GM23248 (cell line): ENCODE data around the gene FAM227B. TPM values are rescaled to one million over a fixed set of nuclear protein-coding genes. Genes with fewer than 3 reads are reported as not detected.
"Not testable (repeated sequence)": the region's sequence is repeated elsewhere in the genome, so short reads cannot be mapped to it uniquely, and the experiment has no call there.

Source experiments
- DNase-seq: peaks from one replicate; pipeline ENCODE4 v3.0.0-alpha.2; 2015
- H2AFZ ChIP-seq: fragments of 200-600 bp; sonication (generic); 2 replicates; pipeline ENCODE4 v1.6.1; 2016; ENCODE audit warnings: antibody characterized with exemption
- H3F3A ChIP-seq: fragments of 200-600 bp; sonication (generic); 2 replicates; pipeline ENCODE4 v1.6.1; 2016; ENCODE audit warnings: mild to moderate bottlenecking, antibody characterized with exemption, mixed run types; ENCODE audit not compliant: insufficient read depth
- H3K27ac ChIP-seq: fragments of 200-600 bp; sonication (generic); 2 replicates; pipeline ENCODE4 v1.5.1; 2016; ENCODE audit warnings: mild to moderate bottlenecking
- H3K27me3 ChIP-seq: fragments of 200-600 bp; sonication (generic); replicated peaks from 2 replicates; pipeline ENCODE4 v1.6.1; 2016; ENCODE audit warnings: mild to moderate bottlenecking; ENCODE audit not compliant: insufficient read depth
- H3K36me3 ChIP-seq: fragments of 200-600 bp; sonication (generic); 2 replicates; pipeline ENCODE4 v1.6.1; 2016; ENCODE audit warnings: low read depth, mild to moderate bottlenecking
- H3K4me1 ChIP-seq: fragments of 200-600 bp; sonication (generic); 2 replicates; pipeline ENCODE4 v1.6.1; 2016; ENCODE audit warnings: mild to moderate bottlenecking; ENCODE audit not compliant: insufficient read depth
- H3K4me2 ChIP-seq: fragments of 200-600 bp; sonication (generic); one replicate; pipeline ENCODE4 v1.6.1; 2016; ENCODE audit warnings: mild to moderate bottlenecking; ENCODE audit not compliant: unreplicated experiment
- H3K4me3 ChIP-seq: fragments of 200-600 bp; sonication (generic); 2 replicates; pipeline ENCODE4 v1.5.1; 2016; ENCODE audit warnings: mild to moderate bottlenecking
- H3K79me2 ChIP-seq: fragments of 200-600 bp; sonication (generic); 2 replicates; pipeline ENCODE4 v1.6.1; 2016; ENCODE audit warnings: mild to moderate bottlenecking; ENCODE audit not compliant: insufficient read depth
- H3K9ac ChIP-seq: fragments of 200-600 bp; sonication (generic); 2 replicates; pipeline ENCODE4 v1.6.1; 2016; ENCODE audit warnings: mild to moderate bottlenecking
- H3K9me2 ChIP-seq: fragments of 200-600 bp; sonication (generic); 2 replicates; pipeline ENCODE4 v1.6.1; 2016; ENCODE audit warnings: mixed run types, mild to moderate bottlenecking, moderate library complexity; ENCODE audit not compliant: insufficient read depth
- H3K9me3 ChIP-seq: fragments of 200-600 bp; sonication (generic); one replicate; pipeline ENCODE4 v1.6.1; 2017; ENCODE audit warnings: low read depth
- H4K20me1 ChIP-seq: fragments of 200-600 bp; sonication (generic); 2 replicates; pipeline ENCODE4 v1.6.0; 2016; ENCODE audit not compliant: insufficient read depth
- EZH2 ChIP-seq: fragments of 200-600 bp; sonication (generic); IDR thresholded peaks from 2 replicates; pipeline ENCODE4 v1.6.1; 2018; ENCODE audit warnings: antibody characterized with exemption, mild to moderate bottlenecking; ENCODE audit not compliant: insufficient read depth, poor library complexity, severe bottlenecking
- EZH2phosphoT487 ChIP-seq: fragments of 200-600 bp; sonication (generic); IDR thresholded peaks from 2 replicates; pipeline ENCODE4 v1.6.1; 2018; ENCODE audit warnings: antibody characterized with exemption, moderate library complexity, mild to moderate bottlenecking, low read depth; ENCODE audit not compliant: insufficient read depth
- WGBS, 2 experiments: methylation state at CpG; one replicate each; pipeline ENCODE4 v1.1.6; 2015 to 2017; ENCODE audit warnings: low lambda C conversion rate in 2 of 2, low coverage in 1 of 2; ENCODE audit errors: missing lambda C conversion rate in 2 of 2; 5-methylcytosine and 5-hydroxymethylcytosine counted together
- in situ Hi-C: fragments of 300-500 bp; cut with MboI; formaldehyde crosslinking; loops from 2 replicates; pipeline ENCODE4 v1.15.0; 2020
- polyA plus RNA-seq: library from polyadenylated mRNA; unstranded; fragments of >200 nt; fragmentation: Nextera tagmentation; extraction: Ambion mirVana; gene quantifications from 2 replicates; pipeline ENCODE4 v1.2.1, GENCODE V29; 2016
- total RNA-seq: library from RNA; depleted of rRNA; stranded (reverse); fragments of >200 nt; shearing (Covaris generic); gene quantifications from 2 replicates; pipeline ENCODE4 v1.2.3, GENCODE V29; 2014

The FAM227B gene
- total and polyA plus RNA-seq, 2 experiments from 2014 or later = 4.4 to 10.0 TPM

- Histone ChIP-seq H3K4me3 (no peak overlapping the region), H3K4me1 (no peaks in the 10 kb centered on the region), H3K27ac (no peak overlapping the region), H2AFZ (no peak overlapping the region), H3K9ac (no peak overlapping the region), H3K27me3 (no peaks in the 10 kb centered on the region), H4K20me1 (no peaks in the 10 kb centered on the region), H3F3A (no peaks in the 10 kb centered on the region), H3K9me3 (no peaks in the 10 kb centered on the region), H3K9me2 (no peaks in the 10 kb centered on the region), H3K36me3 (no peaks in the 10 kb centered on the region), H3K4me2 (no peak overlapping the region), H3K79me2 (no peaks in the 10 kb centered on the region)
- 56 to 69% methylated on average over 1 of the region's 1 CpG for WGBS, 2 experiments
- DNase-seq = no peak
- TF ChIP-seq EZH2phosphoT487 (no peak), EZH2 (no peak)
- in situ Hi-C loops = no loop called here
Observed at GRCh38 chr15:49372366-49372765, 248.3 kb downstream of the FAM227B start.

- H3K27ac ChIP-seq = no peak overlapping the region
- 62 to 74% methylated on average over 1 of the region's 1 CpG for WGBS, 2 experiments
- H4K20me1 ChIP-seq = no peaks in the 10 kb centered on the region
- H3K9me3 ChIP-seq = no peaks in the 10 kb centered on the region
- no peaks in the 10 kb centered on the region for H3F3A ChIP-seq
- no peaks in the 10 kb centered on the region for H3K4me1 ChIP-seq
- no peaks in the 10 kb centered on the region for H3K79me2 ChIP-seq
- H3K27me3 ChIP-seq = no peaks in the 10 kb centered on the region
- H3K4me2 ChIP-seq = no peak overlapping the region
- no peak overlapping the region for H2AFZ ChIP-seq
- no peak overlapping the region for H3K9ac ChIP-seq
- TF ChIP-seq EZH2phosphoT487 = no peak
- no peak for TF ChIP-seq EZH2
- DNase-seq = peak; percentile 39
- in situ Hi-C loops = no loop called here
- H3K36me3 ChIP-seq = no peaks in the 10 kb centered on the region
- H3K9me2 ChIP-seq = no peaks in the 10 kb centered on the region
- H3K4me3 ChIP-seq = no peak overlapping the region
Observed at GRCh38 chr15:49370782-49371181, 249.8 kb downstream of the FAM227B start.

GRCh38 chr15:49366496-49366895 lies 254.1 kb downstream of the FAM227B start:
- WGBS, 2 experiments = 94 to 95% methylated on average over 9 to 22 of the region's 22 CpGs
- DNase-seq = no peak

GRCh38 chr15:49361370-49361769 lies 259.2 kb downstream of the FAM227B start:
- TF ChIP-seq EZH2 (no peak), EZH2phosphoT487 (no peak)
- DNase-seq = no peak
- no peaks in the 10 kb centered on the region for H3K4me1 ChIP-seq
- H3K36me3 ChIP-seq = no peaks in the 10 kb centered on the region
- no peaks in the 10 kb centered on the region for H3K27me3 ChIP-seq
- no peaks in the 10 kb centered on the region for H3F3A ChIP-seq
- no peaks in the 10 kb centered on the region for H4K20me1 ChIP-seq
- in situ Hi-C loops = no loop called here
- H3K4me2 ChIP-seq = no peak overlapping the region
- no peaks in the 10 kb centered on the region for H3K9me2 ChIP-seq
- 64 to 70% methylated on average over 3 of the region's 3 CpGs for WGBS, 2 experiments
- no peak overlapping the region for H3K4me3 ChIP-seq
- H3K79me2 ChIP-seq = no peaks in the 10 kb centered on the region
- no peak overlapping the region for H2AFZ ChIP-seq
- H3K9ac ChIP-seq = no peak overlapping the region
- H3K27ac ChIP-seq = no peak overlapping the region
- H3K9me3 ChIP-seq = no peaks in the 10 kb centered on the region

More at GRCh38 chr15:49366496-49366895, 254.1 kb downstream of the FAM227B start:
- H3K4me2 ChIP-seq = no peak overlapping the region
- no peaks in the 10 kb centered on the region for H4K20me1 ChIP-seq
- no peak for TF ChIP-seq EZH2phosphoT487
- TF ChIP-seq EZH2 = no peak
- no peaks in the 10 kb centered on the region for H3K9me2 ChIP-seq
- no peaks in the 10 kb centered on the region for H3K4me1 ChIP-seq
- no peak overlapping the region for H3K4me3 ChIP-seq
- H2AFZ ChIP-seq = no peak overlapping the region
- H3K27me3 ChIP-seq = no peaks in the 10 kb centered on the region
- H3K27ac ChIP-seq = no peak overlapping the region
- H3K79me2 ChIP-seq = no peaks in the 10 kb centered on the region
- no peaks in the 10 kb centered on the region for H3F3A ChIP-seq
- no peaks in the 10 kb centered on the region for H3K9me3 ChIP-seq
- in situ Hi-C loops = no loop called here
- no peaks in the 10 kb centered on the region for H3K36me3 ChIP-seq
- H3K9ac ChIP-seq = no peak overlapping the region

- WGBS, 2 experiments = 91% methylated on average over 17 of the region's 17 CpGs
- H3K4me3 ChIP-seq, in situ Hi-C loops, H3K4me1 ChIP-seq, H2AFZ ChIP-seq, H3K79me2 ChIP-seq, H3F3A ChIP-seq, H3K27me3 ChIP-seq, DNase-seq, H3K27ac ChIP-seq, H3K9me2 ChIP-seq, H4K20me1 ChIP-seq, H3K9me3 ChIP-seq, H3K36me3 ChIP-seq, H3K4me2 ChIP-seq, H3K9ac ChIP-seq: not testable (repeated sequence)
Observed at GRCh38 chr15:49354439-49354838, 266.2 kb downstream of the FAM227B start.
